H1 (cell line): ENCODE measurements around the gene TMED5. TPM values are rescaled to one million over a fixed set of nuclear protein-coding genes. Genes with fewer than 3 reads are reported as not detected.
A peak's percentile ranks its signal among the peaks of the same experiment; 100 is the strongest.

Experiments
- CTCF ChIP-seq, 3 experiments: IDR thresholded peaks; 1 replicate in 2 of 3; 2 replicates in 1 of 3; pipeline versions ENCODE4 v1.5.1 to v1.6.1; 2011; ENCODE audit warnings: low read length in 3 of 3, mild to moderate bottlenecking in 3 of 3, inconsistent platforms in 2 of 3, low read depth in 1 of 3, moderate library complexity in 1 of 3; ENCODE audit not compliant: insufficient read depth in 1 of 3; ENCODE audit errors: control extremely low read depth in 1 of 3
- E2F6 ChIP-seq: IDR thresholded peaks from 2 replicates; pipeline ENCODE4 v1.6.1; 2012; ENCODE audit warnings: inconsistent platforms
- GTF2F1 ChIP-seq: IDR thresholded peaks from 2 replicates; pipeline ENCODE4 v1.6.1; 2012; ENCODE audit warnings: low read depth, low read length, improper control_type of control experiment, borderline replicate concordance
- HDAC2 ChIP-seq, 2 experiments: fragments of 300-600 bp in 1 of 2; sonication (generic) in 1 of 2; IDR thresholded peaks; 2 replicates each; pipeline ENCODE4 v1.6.1; 2011 to 2012; ENCODE audit warnings: low read depth in 2 of 2, low read length in 2 of 2, mild to moderate bottlenecking in 2 of 2, moderate library complexity in 2 of 2, borderline replicate concordance in 1 of 2, inconsistent platforms in 1 of 2
- JUN ChIP-seq: IDR thresholded peaks from 2 replicates; pipeline ENCODE4 v1.6.1; 2011; ENCODE audit warnings: low read depth, mild to moderate bottlenecking, improper control_type of control experiment, low read length
- KDM1A ChIP-seq: fragments of 200-600, 300-600 bp; sonication (generic); IDR thresholded peaks from 2 replicates; pipeline ENCODE4 v1.7.1; 2016; ENCODE audit warnings: mild to moderate bottlenecking, low read length, borderline replicate concordance
- MAX ChIP-seq: IDR thresholded peaks from 2 replicates; pipeline ENCODE4 v1.6.1; 2012; ENCODE audit warnings: inconsistent platforms
- NRF1 ChIP-seq: IDR thresholded peaks from 2 replicates; pipeline ENCODE4 v1.6.1; 2011; ENCODE audit warnings: mild to moderate bottlenecking, low read depth, low read length, improper control_type of control experiment
- RAD21 ChIP-seq, 2 experiments: IDR thresholded peaks in 1 of 2; conservative IDR thresholded peaks in 1 of 2; 2 replicates each; pipeline ENCODE4 v1.6.1; 2011; ENCODE audit warnings: low read depth in 2 of 2, low read length in 2 of 2, improper control_type of control experiment in 1 of 2, inconsistent platforms in 1 of 2, mild to moderate bottlenecking in 1 of 2, moderate library complexity in 1 of 2
- SIN3A ChIP-seq, 2 experiments: IDR thresholded peaks in 1 of 2; conservative IDR thresholded peaks in 1 of 2; 2 replicates each; pipeline ENCODE4 v1.6.1; 2011 to 2012; ENCODE audit warnings: low read length in 2 of 2, improper control_type of control experiment in 1 of 2, low read depth in 1 of 2, mild to moderate bottlenecking in 1 of 2
- SIRT6 ChIP-seq: IDR thresholded peaks from one replicate; pipeline ENCODE4 v1.7.1; 2012; ENCODE audit warnings: low read length, inconsistent platforms
- TBP ChIP-seq: IDR thresholded peaks from 2 replicates; pipeline ENCODE4 v1.6.1; 2011; ENCODE audit warnings: low read depth, low read length, improper control_type of control experiment
- YY1 ChIP-seq: IDR thresholded peaks from 2 replicates; pipeline ENCODE4 v1.6.1; 2011; ENCODE audit warnings: low read depth, mild to moderate bottlenecking, low read length
- polyA plus RNA-seq, 7 experiments: library from polyadenylated mRNA; depleted of rRNA in 3 of 7; stranded (reverse) in 5 of 7; unstranded in 2 of 7; fragments of >200 nt in 5 of 7; fragments of 200-250 nt in 2 of 7; gene quantifications; 1 replicate in 5 of 7; 2 replicates in 1 of 7; 4 replicates in 1 of 7; pipeline versions ENCODE4 v1.2.1 to v1.2.3, GENCODE V29; 2011 to 2013; ENCODE audit warnings: missing spikeins in 2 of 7, mixed read lengths in 2 of 7
- total RNA-seq: library from RNA; stranded (reverse); fragmentation: NEBNext Ultra II Directional; extraction: Animal tissue kit (Norgen Biotek cat#: 25700); gene quantifications from 2 replicates; pipeline ENCODE4 v1.2.1, GENCODE V29; 2021

TMED5 gene
- total and polyA plus RNA-seq, 2 of the 8 experiments (the other 6 are each of a cell fraction or from before 2014, with no cell fraction given) = 14.8 to 32.8 TPM

- TF ChIP-seq SIN3A (conservative IDR thresholded peaks at IDR 0.05 in 1 of 2, IDR thresholded peaks at IDR 0.05 in 1 of 2; ENCODE audit: low read depth in 1 of 2, low read length in 2 of 2) (peak in 1 of 2 experiments; percentile 83; a peak in 1 of 4 replicates), CTCF (IDR thresholded peaks at IDR 0.05; ENCODE audit: control extremely low read depth in 1 of 3, insufficient read depth in 1 of 3, low read depth in 1 of 3, low read length in 3 of 3) (peak in 2 of 3 experiments; percentile 3 to 7; a peak in 1 of 4 replicates), YY1 (peak; percentile 78; the same call in 1 of the 2 replicates), NRF1 (peak; percentile 72), GTF2F1 (no peak), RAD21 (IDR thresholded peaks at IDR 0.05 in 1 of 2, conservative IDR thresholded peaks at IDR 0.05 in 1 of 2; ENCODE audit: low read depth in 2 of 2, low read length in 2 of 2) (no peak), KDM1A (no peak), JUN (no peak), HDAC2 (IDR thresholded peaks at IDR 0.05; ENCODE audit: borderline replicate concordance in 1 of 2, low read depth in 2 of 2, low read length in 2 of 2) (no peak; a peak in 1 of 4 replicates), MAX (peak; percentile 64; the same call in 1 of the 2 replicates), TBP (peak; percentile 75), SIRT6 (no peak), E2F6 (peak; percentile 94)
Observed at GRCh38 chr1:93179886-93180722, at the start of gene TMED5 (continued).
